GM19351 (cell line): ENCODE results near the gene CFAP44.
"Not testable (repeated sequence)": the region's sequence is repeated elsewhere in the genome, so short reads cannot be mapped to it uniquely, and the experiment has no call there.

ENCODE experiments used
- ATAC-seq: cut with Tn5 transposase; IDR thresholded peaks from one replicate; pipeline ENCODE4 v1.9.1; 2021; ENCODE audit warnings: mild to moderate bottlenecking, moderate library complexity; ENCODE audit not compliant: unreplicated experiment

Gene CFAP44, protein sequence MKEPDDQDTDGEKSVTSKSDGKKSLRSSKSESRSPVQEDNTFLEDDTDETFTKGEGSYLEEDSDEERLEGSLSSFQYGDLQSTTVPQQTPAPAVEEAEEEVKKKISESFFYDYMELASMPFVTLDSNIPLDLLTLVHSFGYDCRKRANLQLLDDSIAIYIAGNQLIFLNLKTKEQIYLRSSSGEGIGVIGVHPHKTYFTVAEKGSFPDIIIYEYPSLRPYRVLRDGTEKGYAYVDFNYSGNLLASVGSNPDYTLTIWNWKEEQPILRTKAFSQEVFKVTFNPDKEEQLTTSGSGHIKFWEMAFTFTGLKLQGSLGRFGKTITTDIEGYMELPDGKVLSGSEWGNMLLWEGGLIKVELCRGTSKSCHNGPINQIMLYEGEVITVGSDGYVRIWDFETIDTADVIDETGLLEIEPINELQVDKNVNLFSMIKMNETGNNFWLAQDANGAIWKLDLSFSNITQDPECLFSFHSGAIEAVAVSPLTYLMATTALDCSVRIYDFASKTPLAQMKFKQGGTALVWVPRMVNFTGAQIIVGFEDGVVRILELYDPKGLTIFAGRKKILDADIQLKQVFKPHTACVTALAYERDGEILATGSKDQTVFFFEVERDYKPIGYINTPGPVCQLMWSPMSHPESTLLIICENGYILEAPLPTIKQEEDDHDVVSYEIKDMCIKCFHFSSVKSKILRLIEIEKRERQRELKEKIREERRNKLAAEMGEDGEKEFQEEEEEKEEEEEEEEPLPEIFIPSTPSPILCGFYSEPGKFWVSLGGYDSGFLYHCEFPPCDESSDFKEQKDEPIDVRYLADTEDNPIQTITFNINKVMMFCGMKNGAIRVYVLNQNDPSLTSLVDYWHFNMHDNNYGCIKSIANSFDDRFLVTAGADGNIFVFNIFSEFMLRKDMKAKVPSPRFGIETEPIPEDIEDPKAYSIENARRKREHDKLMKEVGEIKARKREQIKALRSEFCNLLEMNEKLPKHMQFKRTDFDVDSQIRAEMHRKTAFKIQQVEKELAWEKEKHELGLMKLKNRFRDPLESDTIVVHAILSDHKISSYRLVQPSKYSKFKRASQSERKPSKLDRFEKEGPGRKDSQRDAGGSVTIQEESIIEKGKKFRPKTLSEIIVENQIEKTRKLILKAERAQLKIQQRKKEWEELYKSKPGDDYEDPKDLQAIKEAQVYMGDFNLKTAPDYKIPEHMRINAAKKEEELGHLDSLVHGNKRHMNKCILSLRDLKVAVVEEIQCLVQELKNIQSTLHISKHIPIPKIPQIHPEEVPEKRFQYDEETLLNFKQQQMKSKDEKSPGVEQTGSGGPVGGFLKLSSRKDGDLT (N-terminal part only)

DNA sequence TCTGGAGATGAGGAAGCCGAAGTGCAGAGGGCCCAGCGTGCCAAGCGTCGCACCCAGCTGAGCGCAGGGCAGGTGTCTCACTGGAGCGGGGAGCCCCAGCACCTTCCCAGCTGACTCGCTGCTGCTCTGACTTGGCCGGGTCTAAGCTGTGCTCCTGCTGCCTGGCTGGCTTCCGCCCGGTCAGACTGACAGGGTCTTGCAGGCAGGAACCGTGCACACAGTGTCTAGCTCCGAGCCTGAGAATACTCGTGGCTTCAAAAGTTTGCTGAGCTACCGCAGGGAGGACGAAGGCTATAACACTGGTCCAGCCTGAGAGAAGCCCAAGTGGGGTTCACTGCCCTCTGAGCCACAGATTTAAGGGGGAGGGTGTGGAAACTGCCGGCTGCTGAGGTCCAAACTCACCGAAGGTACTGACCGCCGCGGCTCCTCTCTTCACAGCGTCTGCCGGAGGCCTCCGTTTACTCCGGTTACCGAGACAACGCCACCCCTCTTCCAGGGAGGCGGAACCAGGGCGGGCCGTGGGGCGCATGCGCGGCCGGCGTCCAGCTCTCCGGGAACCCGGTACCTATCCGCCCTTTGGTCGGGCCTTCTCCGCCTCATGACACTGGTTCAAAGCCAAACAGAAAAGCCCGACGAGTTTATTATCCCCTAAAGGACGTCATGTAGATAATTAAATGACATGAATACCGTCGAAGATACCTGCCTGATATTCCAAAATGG lies at the start of gene CFAP44:
Gene CFAP44, minus strand, starts transcription at position 443 of the 720 bp plus-strand sequence. CDS start 7,829 bp downstream, outside the sequence.
- peak; percentile 89 for ATAC-seq

DNA sequence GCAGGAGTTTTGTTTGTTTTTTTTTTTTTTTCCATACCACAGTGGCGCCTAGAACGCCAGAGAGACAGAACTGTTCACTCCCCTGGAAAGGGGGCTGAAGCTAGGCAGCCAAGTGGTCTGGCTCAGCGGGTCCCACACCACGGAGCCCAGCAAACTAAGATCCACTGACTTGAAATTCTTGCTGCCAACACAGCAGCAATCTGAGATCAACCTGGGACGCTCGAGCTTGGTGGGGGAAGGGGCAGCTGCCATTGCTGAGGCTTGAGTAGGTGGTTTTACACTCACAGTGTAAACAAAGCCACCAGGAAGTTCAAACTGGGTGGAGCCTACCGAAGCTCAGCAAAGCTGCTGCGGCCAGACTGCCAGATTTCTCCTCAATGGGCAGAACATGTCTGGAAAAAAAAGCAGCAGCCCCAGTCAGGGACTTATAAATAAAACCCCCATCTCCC lies 43.9 kb upstream of the CFAP44 start:
- ATAC-seq: no peak

DNA sequence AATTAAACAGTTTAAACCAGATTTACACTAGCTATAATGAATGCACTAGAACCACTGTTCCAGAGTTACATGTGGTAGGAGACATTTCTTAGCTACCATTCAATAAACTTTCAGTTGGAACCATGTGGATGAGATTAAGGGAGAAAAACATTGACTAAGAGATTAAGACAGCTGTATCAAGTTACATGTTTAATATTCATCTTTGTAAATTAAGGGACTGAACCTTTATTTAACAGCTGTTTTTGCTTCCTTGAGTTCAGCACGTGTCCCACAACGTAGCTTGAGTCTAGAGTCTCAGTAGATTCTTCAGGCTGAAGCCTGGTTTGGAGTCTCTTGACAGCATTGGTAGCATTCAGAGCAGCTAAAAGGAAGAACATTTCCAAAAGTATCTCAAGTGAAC lies 27.2 kb upstream of the CFAP44 start:
- ATAC-seq: no peak

DNA sequence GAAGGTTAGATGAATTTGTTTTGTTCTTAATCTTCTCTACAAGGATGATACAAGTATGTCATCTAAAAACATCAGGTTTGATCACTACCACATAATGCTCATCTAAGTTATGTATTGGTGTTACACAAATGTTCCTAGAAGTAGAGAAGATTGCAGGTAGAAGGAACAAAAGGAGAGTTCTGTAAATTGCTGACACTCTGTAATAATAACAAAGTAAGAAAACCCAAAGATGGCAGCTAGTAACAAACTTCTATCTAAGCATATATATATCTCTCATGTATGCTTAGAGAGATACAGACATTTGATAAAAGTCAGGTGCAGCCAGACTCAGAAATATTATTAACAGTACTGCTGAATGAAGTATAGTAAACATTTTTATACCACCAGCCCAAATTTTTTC lies 20.2 kb upstream of the CFAP44 start:
- no peak for ATAC-seq

DNA sequence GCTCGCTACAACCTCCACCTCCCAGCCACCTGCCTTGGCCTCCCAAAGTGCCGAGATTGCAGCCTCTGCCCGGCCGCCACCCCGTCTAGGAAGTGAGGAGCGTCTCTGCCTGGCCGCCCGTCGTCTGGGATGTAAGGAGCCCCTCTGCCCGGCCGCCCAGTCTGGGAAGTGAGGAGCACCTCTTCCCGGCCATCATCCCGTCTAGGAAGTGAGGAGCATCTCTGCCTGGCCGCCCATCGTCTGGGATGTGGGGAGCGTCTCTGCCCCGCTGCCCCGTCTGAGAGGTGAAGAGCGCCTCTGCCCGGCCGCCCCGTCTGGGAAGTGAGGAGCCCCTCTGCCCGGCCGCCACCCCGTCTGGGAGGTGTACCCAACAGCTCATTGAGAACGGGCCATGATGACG lies 17.3 kb upstream of the CFAP44 start:
- ATAC-seq: not testable (repeated sequence)

DNA sequence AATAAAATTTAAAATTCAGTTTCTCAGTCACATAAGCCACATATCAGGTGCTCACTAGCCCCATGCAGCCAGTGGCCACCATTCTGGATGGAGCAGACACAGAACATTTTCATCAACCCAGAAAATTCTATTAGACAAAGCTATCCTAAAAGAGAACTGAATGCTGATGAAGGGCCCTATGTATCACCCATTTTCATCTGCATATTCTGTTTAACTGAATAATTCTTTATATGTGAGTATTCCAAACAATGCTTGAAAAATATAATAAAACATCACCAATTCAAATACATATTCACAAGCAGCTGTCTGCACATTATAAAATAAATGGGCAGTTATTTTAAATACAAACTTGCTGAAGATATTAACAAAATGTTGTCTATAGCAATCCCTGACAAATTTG lies 14.2 kb upstream of the CFAP44 start:
- ATAC-seq: no peak

DNA sequence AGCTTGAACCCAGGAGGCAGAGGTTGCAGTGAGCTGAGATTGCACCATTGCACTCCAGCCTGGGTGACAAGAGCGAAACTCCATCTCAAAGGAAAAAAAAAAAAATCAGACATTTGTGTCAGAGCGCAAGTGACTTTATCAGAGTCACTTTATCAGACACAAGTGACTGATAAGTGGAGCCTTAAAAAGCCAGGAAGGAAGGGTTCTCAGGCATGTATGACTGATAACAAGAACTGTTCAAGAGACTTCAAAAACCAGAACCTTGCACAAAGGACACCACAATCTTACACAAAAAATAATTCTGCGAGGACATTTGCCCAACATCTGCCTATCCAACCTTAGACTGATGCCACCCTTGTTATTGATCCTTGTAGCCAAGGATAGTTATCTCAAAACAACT lies 13.3 kb upstream of the CFAP44 start:
- no peak for ATAC-seq

DNA sequence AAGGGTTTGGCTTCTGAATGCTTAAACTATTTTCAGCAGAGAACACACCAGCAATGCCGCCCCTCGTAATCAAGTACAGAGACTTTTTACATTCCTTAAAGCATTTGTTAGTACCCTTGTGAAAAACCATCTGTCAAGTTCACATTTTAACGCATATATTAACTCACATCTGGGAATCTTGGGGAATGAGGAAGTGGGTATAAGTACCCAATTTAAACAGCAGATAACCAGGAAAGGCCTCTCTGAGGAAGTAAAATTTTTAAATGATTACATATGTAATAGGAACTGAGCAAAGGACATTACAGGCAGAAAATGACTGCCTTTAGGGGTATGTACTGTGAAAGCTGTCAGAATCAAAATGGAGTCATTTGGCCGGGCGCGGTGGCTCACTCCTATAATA lies 12.8 kb upstream of the CFAP44 start:
- ATAC-seq: no peak

DNA sequence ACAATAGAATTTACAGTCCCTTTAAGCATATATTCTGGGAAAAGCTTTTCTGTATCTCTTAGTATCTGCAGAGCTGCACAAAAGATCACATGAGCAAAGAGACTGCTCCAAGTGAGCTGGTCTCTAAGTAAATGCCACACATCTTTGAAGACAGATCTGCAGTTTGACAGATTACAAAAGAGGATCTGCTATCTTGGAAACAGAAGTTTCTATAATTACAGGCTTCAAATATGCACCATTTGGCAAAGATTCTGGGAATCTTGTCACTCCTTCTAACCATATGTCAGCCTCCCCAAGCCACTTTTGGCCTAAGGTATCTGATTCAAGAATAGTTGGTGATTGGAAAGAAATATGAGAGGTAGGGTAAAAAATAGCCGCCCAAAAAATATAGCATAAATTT lies 9.6 kb upstream of the CFAP44 start:
- no peak for ATAC-seq

DNA sequence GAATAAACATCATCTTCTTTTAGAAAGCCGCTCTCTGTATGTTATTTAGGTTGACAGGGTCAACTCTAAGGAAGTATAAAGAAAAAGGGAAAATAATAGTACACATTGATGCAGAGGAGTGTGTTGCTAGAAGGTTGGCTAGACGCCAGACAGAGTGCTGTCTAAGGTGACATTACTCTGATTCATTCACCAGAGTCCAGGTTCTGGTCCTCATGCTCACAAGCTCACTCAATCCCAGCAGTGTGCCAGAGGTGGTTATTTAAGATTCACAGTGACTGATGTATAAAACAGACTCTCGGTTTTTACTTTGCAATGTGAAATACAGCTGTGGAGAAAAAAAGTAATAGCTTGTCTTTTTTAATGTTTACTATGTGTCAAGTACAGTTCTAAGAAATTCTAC lies 1.7 kb downstream of the CFAP44 start:
- no peak for ATAC-seq

DNA sequence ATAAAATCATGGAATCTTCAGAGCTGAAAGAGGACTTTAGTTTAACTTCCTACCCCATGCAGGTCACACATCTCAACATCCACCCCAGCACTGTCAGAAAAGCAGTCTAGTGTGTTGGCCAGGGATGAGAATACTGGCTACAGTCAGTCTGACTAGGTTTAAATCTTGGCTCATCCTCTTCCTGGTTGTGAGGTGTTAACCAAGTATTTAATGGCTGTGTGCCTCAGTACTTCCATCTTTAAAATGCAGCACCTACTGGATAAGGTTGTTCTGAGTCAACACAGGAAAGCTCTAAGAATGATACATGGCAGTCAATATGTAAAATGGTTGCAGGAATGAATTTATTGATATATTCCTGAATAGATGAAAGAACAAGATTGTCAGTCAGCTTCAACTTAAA lies 3.1 kb downstream of the CFAP44 start:
- no peak for ATAC-seq

DNA sequence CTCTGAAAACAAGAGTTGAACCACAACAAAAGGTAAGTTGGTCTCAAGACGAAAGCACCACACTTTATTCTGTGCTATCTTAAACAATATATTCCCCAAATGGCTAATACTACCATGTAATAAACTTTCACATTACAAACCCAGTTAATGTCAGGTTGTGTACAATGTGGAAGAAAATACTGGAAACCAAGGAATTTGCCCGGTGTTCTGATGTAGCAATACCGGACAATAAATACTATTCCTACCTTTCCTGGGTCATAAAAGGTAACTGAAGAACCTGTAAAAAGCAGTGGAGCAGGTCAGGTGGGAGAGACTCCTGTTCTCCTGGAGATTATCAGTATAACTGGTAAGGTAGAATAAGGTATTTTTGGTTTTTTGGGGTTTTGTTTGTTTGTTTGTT lies 3.9 kb downstream of the CFAP44 start:
- ATAC-seq: no peak

DNA sequence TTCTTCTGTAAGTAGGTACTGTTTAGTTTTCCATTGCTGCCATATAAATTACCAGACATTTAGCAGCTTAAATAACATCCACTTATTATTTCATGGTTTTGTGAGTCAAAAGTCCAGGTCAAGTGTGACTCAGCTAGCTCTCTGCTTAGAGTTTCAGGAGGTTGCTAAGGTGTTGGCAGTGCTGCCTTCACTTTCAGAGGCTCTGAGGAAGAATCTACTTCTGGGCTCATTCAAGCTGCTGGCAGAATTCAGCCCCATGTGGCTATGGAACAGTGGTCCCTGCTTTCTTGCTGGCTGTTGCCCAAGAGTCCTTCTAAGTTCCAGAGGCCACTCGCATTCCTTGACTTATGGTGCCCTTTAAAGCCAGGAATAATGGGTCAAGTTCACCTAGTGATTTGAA lies 4.5 kb downstream of the CFAP44 start:
- ATAC-seq: no peak

DNA sequence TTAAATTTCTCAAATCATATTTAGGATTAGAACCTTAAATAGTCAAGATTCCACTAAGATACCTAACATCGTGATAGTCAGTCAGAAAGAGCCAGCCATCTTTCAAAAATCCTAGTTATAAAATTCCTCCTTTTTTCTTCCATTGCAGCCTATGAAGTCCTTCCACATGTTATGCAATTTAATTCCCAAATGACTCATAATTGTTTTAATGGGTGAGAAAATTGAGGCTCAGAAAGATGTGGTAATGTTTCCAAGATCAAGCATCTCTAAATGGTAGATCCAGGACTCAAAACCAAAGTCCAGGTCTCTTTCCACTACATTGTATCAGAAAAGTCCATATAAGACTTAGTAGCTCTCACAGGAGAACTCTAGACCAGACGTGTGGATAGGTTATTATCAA lies 9.5 kb downstream of the CFAP44 start:
- no peak for ATAC-seq

DNA sequence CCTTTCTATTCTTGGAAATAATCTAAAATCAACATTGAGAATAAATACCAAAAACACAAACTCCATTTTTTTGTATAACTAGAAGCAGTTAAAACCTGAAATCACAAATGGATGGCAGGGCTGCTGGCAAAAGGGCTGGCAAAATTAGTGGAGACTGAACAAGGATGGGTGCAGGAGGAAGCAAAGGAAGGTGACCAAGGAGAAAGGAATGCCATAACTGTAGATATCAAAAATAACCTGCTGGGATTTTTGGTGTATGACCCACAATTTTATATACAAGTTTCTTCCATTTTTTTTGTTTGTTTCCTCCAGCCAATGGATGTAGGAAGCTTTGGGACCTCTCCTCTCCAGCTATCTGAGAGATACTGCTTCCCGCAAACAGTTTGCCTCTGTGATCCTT lies 12.7 kb downstream of the CFAP44 start:
- no peak for ATAC-seq

DNA sequence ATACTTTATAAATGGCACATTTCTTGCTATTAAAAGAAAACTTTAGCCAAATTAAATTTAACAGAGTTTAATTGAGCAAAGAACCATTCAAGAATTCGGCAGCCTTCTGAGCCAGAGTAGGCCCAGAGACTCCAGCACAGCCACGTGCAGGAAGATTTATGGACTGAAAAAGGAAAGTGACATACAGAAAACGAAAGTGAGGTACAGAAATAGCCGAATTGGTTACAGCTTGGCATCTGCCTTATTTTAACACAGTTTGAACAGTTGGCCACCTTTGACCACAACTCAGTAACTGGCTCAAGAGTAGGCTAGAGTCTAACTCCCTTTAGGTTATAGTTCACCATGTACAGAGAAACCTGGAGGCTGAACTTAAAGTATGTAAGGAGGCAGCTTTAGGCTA lies 17.6 kb downstream of the CFAP44 start:
- no peak for ATAC-seq

DNA sequence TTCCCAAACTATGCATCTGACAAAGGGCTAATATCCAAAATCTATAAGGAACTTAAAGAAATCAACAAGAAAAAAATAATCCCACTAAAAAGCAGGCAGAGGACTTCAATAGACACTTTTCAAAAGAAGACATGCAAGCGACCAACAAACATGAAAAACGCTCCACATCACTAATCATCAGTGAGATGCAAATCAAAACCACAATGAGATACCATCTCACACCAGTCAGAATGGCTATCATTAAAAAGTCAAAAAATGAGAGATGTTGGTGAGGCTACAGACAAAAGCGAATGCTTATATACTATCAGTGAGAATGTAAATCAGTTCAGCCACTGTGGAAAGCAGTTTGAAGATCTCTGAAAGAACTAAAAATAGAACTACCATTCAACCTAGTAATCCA lies 20.2 kb downstream of the CFAP44 start:
- no peak for ATAC-seq

DNA sequence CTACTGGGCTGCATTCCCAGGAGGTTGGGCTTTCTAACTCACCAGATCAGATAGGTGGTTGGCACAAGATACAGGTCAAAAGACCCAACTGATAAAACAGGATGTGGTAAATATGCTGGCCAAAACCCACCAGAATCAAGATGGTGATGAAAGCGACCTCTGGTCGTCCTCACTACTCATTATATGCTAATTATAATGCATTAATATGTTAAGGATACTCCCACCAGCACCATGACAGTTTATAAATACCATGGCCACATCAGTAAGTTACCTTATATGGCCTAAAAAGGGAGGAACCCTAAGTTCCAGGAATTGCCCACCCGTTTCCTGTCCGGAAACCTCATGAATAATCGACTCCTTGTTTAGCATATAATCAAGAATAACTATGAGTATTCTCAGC lies 31.6 kb downstream of the CFAP44 start:
- ATAC-seq: no peak

DNA sequence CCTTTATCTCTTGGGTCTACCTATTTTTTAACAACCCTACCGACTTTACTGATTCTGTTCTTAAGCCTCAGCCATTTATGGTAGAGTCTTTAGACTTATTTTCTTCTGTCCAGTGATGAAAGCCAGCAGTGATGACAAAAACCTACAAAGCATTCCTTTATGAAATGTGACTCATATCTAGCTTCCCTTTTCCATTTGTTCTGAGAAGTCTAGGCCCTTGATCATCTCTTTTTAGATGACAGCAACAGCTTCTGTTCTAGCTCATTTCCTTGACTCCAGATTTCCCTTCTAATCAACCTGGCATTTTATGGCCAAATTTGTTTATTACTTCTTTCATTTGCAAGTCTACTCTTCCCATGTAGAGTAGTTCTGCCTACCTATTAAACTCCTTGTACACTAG lies 36.1 kb downstream of the CFAP44 start:
- ATAC-seq: no peak

DNA sequence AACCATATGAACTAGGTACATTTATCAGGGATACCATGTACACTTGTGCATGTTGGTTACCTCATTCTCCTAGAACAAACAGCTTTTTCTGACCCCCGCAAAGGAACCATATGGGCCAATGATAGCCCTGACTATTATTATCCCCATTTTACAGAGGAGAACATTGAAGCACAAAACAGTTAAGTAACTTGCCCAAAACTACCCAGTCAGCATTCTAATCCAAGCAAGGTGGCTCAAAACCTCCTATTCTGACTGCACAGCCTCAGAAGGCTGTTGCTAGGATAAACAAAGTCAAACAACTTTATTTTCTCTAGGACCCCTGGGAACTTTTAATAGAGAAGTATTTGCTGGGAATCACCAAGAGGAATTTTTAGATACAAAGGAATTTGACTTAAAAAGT lies 36.7 kb downstream of the CFAP44 start:
- no peak for ATAC-seq
